ENCODE results near the gene ANKRD11. TPM values are rescaled to one million over a fixed set of nuclear protein-coding genes. Genes with fewer than 3 reads are reported as not detected.
"Not testable (repeated sequence)": the region's sequence is repeated elsewhere in the genome, so short reads cannot be mapped to it uniquely, and the experiment has no call there.

Gene ANKRD11
- total RNA-seq, 4 donors from 2014 or later, result 49.8 to 114 (median 82.2) TPM

- no peak for TF ChIP-seq CTCF (IDR thresholded peaks at IDR 0.05)
- no peak for DNase-seq (ENCODE audit: low spot score)
- ATAC-seq (ENCODE audit: low FRiP score), result no peak
These were observed 158.0 kb downstream of the ANKRD11 start for GRCh38 chr16:89332243-89332901.

GRCh38 chr16:89331371-89332109 is 158.8 kb downstream of the ANKRD11 start:
- no peak for TF ChIP-seq CTCF (IDR thresholded peaks at IDR 0.05)
- ATAC-seq (ENCODE audit: low FRiP score) (no peak), DNase-seq (ENCODE audit: low spot score) (no peak)

GRCh38 chr16:89330177-89330856 is 160.0 kb downstream of the ANKRD11 start:
- no peak for ATAC-seq (ENCODE audit: low FRiP score)
- DNase-seq (ENCODE audit: low spot score), result no peak

GRCh38 chr16:89329830-89330176 is 160.6 kb downstream of the ANKRD11 start:
- not testable (repeated sequence) for DNase-seq (ENCODE audit: low spot score); ATAC-seq (ENCODE audit: low FRiP score)

More at GRCh38 chr16:89330177-89330856, 160.0 kb downstream of the ANKRD11 start:
- TF ChIP-seq CTCF (IDR thresholded peaks at IDR 0.05), result no peak

- not testable (repeated sequence) for ATAC-seq (ENCODE audit: low FRiP score); DNase-seq (ENCODE audit: low spot score)
These were observed 161.7 kb downstream of the ANKRD11 start for GRCh38 chr16:89328412-89329400.

GRCh38 chr16:89326721-89327120 is 163.6 kb downstream of the ANKRD11 start:
- ATAC-seq (ENCODE audit: low FRiP score) (no peak), DNase-seq (ENCODE audit: low spot score) (no peak)
- TF ChIP-seq CTCF (IDR thresholded peaks at IDR 0.05), result no peak

GRCh38 chr16:89325861-89326471 is 164.4 kb downstream of the ANKRD11 start:
- no peak for TF ChIP-seq CTCF (IDR thresholded peaks at IDR 0.05)
- ATAC-seq (ENCODE audit: low FRiP score) (peak; percentile 62), DNase-seq (ENCODE audit: low spot score) (no peak)
